Fibroblast of mammary gland (primary cell): ENCODE results near the gene MAGOHB.

ENCODE experiments used
- DNase-seq: peaks from one replicate; pipeline ENCODE4 v3.0.0-alpha.2; 2010; ENCODE audit warnings: low read depth
- H3K4me3 ChIP-seq: 2 replicates; pipeline ENCODE4 v1.5.1; 2011; ENCODE audit warnings: low read depth, mild to moderate bottlenecking, low read length, moderate library complexity; ENCODE audit not compliant: control insufficient read depth
- TF ChIP-seq, protein P1 (sequence below): conservative IDR thresholded peaks from 2 replicates; pipeline ENCODE4 v1.5.1; 2011; ENCODE audit warnings: low read depth, low read length, inconsistent platforms; ENCODE audit not compliant: control insufficient read depth, insufficient read depth

MAGOHB gene

DNA sequence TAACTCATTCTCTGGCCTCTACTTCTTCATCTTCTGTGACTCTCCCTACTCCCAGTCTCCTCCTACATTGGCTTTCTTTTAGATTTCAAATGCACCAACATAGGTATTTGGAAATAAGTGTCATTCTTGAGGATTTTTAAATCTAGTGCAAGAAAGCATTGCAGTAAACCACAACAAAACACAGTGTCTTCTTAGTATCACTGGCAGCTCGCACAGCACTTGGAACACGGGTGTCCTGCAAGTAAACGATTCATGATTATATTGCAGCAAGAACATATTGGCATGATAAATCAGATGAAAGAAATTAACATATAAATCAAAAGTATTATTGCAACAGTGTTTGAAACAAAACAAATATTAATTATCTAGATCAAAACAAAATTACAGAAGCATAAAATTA, 45.6 kb downstream of the MAGOHB start:
- TF ChIP-seq, protein P1, sequence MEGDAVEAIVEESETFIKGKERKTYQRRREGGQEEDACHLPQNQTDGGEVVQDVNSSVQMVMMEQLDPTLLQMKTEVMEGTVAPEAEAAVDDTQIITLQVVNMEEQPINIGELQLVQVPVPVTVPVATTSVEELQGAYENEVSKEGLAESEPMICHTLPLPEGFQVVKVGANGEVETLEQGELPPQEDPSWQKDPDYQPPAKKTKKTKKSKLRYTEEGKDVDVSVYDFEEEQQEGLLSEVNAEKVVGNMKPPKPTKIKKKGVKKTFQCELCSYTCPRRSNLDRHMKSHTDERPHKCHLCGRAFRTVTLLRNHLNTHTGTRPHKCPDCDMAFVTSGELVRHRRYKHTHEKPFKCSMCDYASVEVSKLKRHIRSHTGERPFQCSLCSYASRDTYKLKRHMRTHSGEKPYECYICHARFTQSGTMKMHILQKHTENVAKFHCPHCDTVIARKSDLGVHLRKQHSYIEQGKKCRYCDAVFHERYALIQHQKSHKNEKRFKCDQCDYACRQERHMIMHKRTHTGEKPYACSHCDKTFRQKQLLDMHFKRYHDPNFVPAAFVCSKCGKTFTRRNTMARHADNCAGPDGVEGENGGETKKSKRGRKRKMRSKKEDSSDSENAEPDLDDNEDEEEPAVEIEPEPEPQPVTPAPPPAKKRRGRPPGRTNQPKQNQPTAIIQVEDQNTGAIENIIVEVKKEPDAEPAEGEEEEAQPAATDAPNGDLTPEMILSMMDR = no peak
- no peak overlapping the region for H3K4me3 ChIP-seq
- DNase-seq = no peak

DNA sequence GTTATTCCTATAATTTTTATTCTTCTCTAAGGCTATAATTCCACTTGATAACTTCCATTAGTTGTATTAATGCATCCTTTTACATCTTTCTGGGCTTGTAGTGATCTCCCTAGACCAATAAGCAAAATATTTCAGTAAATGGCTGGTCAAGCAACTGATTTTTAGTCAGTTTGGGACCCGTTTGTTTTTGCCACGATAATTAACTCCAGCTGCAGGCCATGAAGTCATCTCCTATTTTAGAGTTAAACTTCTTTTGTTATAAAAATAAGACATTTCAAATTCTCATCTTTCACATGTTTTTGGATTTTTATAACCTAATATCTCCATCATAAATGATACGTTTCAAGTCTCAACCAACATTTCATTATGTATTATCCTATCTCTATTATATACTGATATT, 49.4 kb downstream of the MAGOHB start:
- TF ChIP-seq, protein P1 = no peak
- H3K4me3 ChIP-seq = no peak overlapping the region
- peak; percentile 59 for DNase-seq

DNA sequence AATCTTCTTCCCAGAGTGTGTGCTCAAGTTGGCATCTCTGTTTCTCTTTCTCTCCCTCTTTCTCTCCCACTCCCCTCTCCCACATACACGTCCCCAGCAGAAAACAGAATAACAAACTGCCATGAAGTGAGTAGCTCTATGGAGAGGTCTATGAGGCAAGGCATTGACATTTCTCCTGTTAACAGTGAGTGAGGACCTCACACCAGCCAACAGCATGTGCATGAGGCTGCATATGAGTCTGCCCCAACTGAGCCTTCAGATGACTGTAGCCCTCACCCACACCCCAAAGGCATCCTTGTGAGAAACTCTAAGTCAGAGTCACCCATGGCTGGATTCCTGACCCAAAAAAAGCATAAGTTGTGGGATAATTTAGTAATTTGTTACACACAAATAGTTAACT, 50.4 kb downstream of the MAGOHB start:
- peak; percentile 10 for DNase-seq
- TF ChIP-seq, protein P1 = no peak
- H3K4me3 ChIP-seq = no peak overlapping the region

DNA sequence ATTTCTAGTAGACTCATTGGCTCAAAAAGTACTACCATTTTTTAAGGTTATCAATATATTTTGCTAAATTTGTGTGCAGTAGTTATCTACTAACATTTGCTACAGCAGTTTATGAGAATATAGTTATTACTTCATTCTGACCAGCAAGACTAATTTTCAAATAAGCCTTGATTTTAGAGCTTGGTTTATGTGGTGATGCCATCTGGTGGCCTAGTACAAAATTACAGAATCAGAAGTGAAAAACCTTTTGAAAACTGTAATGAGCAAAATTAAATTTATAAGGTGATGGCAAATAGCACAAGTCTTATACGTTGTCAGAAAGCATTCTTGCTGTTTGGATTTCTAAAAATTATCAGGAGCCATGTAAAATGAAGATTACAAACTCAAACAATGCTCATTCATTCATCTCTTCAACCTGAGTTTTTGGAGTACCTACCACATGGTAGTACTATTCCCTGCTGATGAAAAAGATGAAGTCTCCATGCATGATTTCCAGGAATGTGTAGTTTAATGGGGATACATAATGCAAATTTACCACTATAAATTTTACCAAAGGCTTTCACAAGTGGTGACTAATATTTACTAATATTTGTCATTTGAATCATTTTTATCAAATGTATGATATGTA, 51.0 kb downstream of the MAGOHB start:
- TF ChIP-seq, protein P1 = peak; percentile 63
- H3K4me3 ChIP-seq = no peak overlapping the region
- peak; percentile 67 for DNase-seq

DNA sequence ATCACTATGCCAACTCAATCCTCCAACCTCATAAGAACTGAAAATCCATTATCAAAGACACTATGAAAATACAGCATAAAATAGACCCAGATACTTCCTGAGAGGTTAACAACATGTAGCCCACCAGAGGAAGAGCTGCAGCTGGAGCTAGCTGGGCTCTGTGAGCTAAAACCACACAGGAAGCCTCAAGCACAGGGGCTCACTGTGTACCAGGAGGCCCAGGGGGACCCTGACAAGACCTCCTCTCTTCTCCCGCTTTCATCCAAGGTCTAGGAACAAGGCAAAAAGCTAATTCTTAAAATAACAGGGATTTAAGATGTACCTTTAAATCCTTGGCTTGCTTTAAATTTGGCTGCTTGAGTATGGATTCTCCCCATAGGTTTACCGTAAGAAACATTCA, 54.2 kb downstream of the MAGOHB start:
- no peak overlapping the region for H3K4me3 ChIP-seq
- TF ChIP-seq, protein P1 = no peak
- no peak for DNase-seq

DNA sequence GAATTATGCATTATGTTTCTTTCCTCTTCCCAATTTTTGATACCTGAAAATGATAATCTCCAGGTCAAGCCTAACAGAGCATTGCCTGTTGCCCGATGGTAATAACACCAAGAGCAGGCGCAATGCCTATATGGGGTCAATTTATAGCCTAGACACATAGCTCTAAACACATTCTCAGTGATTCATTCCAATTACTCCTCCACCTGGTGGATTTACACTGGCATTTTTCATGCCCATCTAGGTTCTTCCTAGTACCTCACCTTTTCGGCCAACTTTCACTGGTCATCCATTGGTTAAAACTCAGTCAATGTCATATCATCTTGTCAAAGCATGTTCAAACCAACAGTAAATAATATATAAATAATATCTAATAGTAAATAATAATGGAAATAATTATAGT, 54.6 kb downstream of the MAGOHB start:
- H3K4me3 ChIP-seq = no peak overlapping the region
- DNase-seq = no peak
- TF ChIP-seq, protein P1 = no peak

DNA sequence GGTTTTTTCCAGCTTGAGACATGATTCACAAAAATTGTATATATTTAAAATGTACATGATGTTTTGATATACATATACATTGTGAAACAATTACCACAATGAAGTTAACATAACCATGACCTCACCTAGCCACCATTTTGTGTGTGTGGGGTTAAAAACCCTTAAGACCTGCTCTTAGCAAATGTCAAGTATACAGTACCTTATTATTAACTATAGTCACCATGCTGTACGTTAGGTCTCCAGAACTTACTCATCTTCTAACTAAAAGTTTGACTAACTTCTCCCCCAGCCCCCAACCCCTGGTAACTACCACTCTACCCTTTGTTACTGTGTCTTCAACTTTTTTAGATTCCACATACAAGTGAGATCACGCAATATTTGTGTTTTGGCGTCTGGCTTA, 55.1 kb downstream of the MAGOHB start:
- TF ChIP-seq, protein P1 = no peak
- H3K4me3 ChIP-seq = no peak overlapping the region
- no peak for DNase-seq
